ENCODE measurements around the gene ZNF622.
"Not testable (repeated sequence)": the region's sequence is repeated elsewhere in the genome, so short reads cannot be mapped to it uniquely, and the experiment has no call there.

ZNF622 gene

GRCh38 chr5:16477541-16477940, 11.9 kb upstream of the ZNF622 start:
- no peak for DNase-seq

GRCh38 chr5:16476417-16476816, 10.8 kb upstream of the ZNF622 start:
- not testable (repeated sequence) for DNase-seq

GRCh38 chr5:16471387-16471786, 5.8 kb upstream of the ZNF622 start:
- no peak for DNase-seq

GRCh38 chr5:16467363-16468219, 2.0 kb upstream of the ZNF622 start:
- no peak for DNase-seq

GRCh38 chr5:16464664-16465543, 696 bp downstream of the ZNF622 start:
- no peak for DNase-seq

- DNase-seq, result no peak
Observed at GRCh38 chr5:16464231-16464630, 1.4 kb downstream of the ZNF622 start.

- DNase-seq, result no peak
Observed at GRCh38 chr5:16461782-16462181, 3.8 kb downstream of the ZNF622 start.

- DNase-seq, result no peak
Observed at GRCh38 chr5:16461026-16461425, 4.6 kb downstream of the ZNF622 start.

GRCh38 chr5:16459451-16459850, 6.1 kb downstream of the ZNF622 start:
- DNase-seq, result no peak

GRCh38 chr5:16457853-16458252, 7.7 kb downstream of the ZNF622 start:
- DNase-seq, result no peak

- no peak for DNase-seq
Observed at GRCh38 chr5:16457451-16457850, 8.1 kb downstream of the ZNF622 start.

GRCh38 chr5:16456103-16456832, 9.3 kb downstream of the ZNF622 start:
- DNase-seq, result no peak

GRCh38 chr5:16455668-16456067, 9.9 kb downstream of the ZNF622 start:
- no peak for DNase-seq

- no peak for DNase-seq
Observed at GRCh38 chr5:16454686-16455085, 10.9 kb downstream of the ZNF622 start.

- no peak for DNase-seq
Observed at GRCh38 chr5:16453609-16454008, 12.0 kb downstream of the ZNF622 start.

- no peak for DNase-seq
Observed at GRCh38 chr5:16450163-16450562, 15.4 kb downstream of the ZNF622 start.

GRCh38 chr5:16446993-16447392, 18.6 kb downstream of the ZNF622 start:
- DNase-seq, result no peak

GRCh38 chr5:16437977-16438376, 27.6 kb downstream of the ZNF622 start:
- no peak for DNase-seq

- DNase-seq, result not testable (repeated sequence)
Observed at GRCh38 chr5:16436065-16436682, 29.4 kb downstream of the ZNF622 start.

- DNase-seq, result no peak
Observed at GRCh38 chr5:16431490-16431889, 34.1 kb downstream of the ZNF622 start.

- DNase-seq, result no peak
Observed at GRCh38 chr5:16430349-16431089, 35.1 kb downstream of the ZNF622 start.

- no peak for DNase-seq
Observed at GRCh38 chr5:16428359-16428758, 37.2 kb downstream of the ZNF622 start.

Measured in stimulated activated naive CD4-positive, alpha-beta T cell treated with Interleukin-2 at 50 U/mL for 16 hours (primary cell).